Activated naive CD8-positive, alpha-beta T cell treated with anti-CD3 and anti-CD28 coated beads for 36 hours (primary cell): ENCODE results near the gene MAGEB6B. TPM values are rescaled to one million over a fixed set of nuclear protein-coding genes. Genes with fewer than 3 reads are reported as not detected.
"Not testable (repeated sequence)": the region's sequence is repeated elsewhere in the genome, so short reads cannot be mapped to it uniquely, and the experiment has no call there.

ENCODE experiments used
- DNase-seq: peaks from one replicate; pipeline ENCODE4 v3.0.0; 2021
- H3K27ac Mint-ChIP-seq: one replicate; pipeline ENCODE4 v1.8.0; 2022; ENCODE audit warnings: mild to moderate bottlenecking, moderate library complexity, mixed read lengths
- H3K27me3 Mint-ChIP-seq: one replicate; pipeline ENCODE4 v1.8.0; 2022; ENCODE audit warnings: mild to moderate bottlenecking, mixed read lengths
- H3K36me3 Mint-ChIP-seq: one replicate; pipeline ENCODE4 v1.8.0; 2021; ENCODE audit warnings: mild to moderate bottlenecking, mixed read lengths
- H3K4me1 Mint-ChIP-seq: one replicate; pipeline ENCODE4 v1.8.0; 2021; ENCODE audit warnings: mixed read lengths
- H3K4me3 Mint-ChIP-seq: one replicate; pipeline ENCODE4 v1.8.0; 2022; ENCODE audit warnings: mild to moderate bottlenecking, moderate library complexity, mixed read lengths
- H3K9me3 Mint-ChIP-seq: one replicate; pipeline ENCODE4 v1.8.0; 2022; ENCODE audit warnings: mixed read lengths
- total RNA-seq, 2 experiments: library from RNA; stranded (reverse); gene quantifications; one replicate each; pipeline ENCODE4 v1.2.3, GENCODE V29; 2021

MAGEB6B gene, protein sequence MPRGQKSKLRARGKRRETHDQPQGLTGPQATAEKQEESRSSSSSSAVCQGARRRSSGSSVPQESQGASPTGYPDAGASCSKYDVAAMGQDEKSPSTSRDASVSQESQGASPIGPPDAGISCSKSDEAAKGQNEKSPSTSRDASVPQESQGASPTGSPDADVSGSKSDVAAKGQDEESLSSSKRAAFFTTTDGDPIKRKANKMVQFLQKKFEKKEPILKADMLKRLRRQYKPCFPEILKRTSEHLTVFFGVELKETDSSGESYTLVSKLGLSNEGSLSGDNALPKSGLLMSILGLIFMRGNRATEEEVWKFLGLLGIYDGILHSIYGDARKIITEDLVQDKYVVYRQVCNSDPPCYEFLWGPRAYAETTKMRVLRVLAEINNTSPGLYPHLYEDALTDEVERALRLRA
- not detected for total RNA-seq

- no peak within 1 kb of the TSS for H3K27ac Mint-ChIP-seq
- no peak within 1 kb of the TSS for H3K4me3 Mint-ChIP-seq
- H3K36me3 Mint-ChIP-seq, result no peaks in the 10 kb centered on the region
- no peaks in the 10 kb centered on the region for H3K9me3 Mint-ChIP-seq
- H3K27me3 Mint-ChIP-seq, result no peaks in the 10 kb centered on the region
- no peak for DNase-seq
- no peaks in the 10 kb centered on the region for H3K4me1 Mint-ChIP-seq
Observed at GRCh38 chrX:26160301-26160700, at the start of gene MAGEB6B. Gene MAGEB6B, plus strand, starts transcription at chrX:26160601. Its CDS starts 0 bp downstream, at chrX:26160601.

- Mint-ChIP-seq H3K27ac (no peak within 1 kb of the TSS), H3K36me3 (no peaks in the 10 kb centered on the region), H3K4me1 (no peaks in the 10 kb centered on the region), H3K4me3 (no peak within 1 kb of the TSS), H3K27me3 (no peaks in the 10 kb centered on the region), H3K9me3 (no peaks in the 10 kb centered on the region)
- DNase-seq, result no peak
Observed at GRCh38 chrX:26138274-26138673, 22.1 kb upstream of the MAGEB6B start, which contains the start of gene MAGEB18. Gene MAGEB18, plus strand, starts transcription at chrX:26138343. Its CDS starts 643 bp downstream, at chrX:26138986.

GRCh38 chrX:26146024-26146423, 14.4 kb upstream of the MAGEB6B start:
- H3K36me3 Mint-ChIP-seq, result no peaks in the 10 kb centered on the region

DNA sequence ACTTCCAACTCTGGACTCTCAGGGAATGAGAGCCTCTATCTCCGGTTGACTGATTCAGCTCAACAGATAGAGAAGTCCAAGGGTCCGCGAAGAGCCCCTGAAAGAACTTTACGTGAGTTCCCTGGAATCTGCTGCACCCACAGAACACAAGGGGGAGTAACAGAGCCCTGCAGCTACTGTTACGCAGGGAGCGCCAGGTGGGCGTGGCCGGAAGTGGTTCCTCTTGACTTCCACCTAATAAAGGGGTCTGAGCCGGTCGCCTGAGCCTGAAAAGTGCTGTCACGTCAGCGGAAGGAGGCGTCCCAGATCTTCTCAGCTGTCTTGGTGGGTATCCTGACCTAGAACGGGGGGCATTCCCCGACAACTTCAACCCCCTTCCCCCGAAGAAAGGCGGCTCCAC, 31.8 kb downstream of the MAGEB6B start, which contains the start of gene MAGEB6:
MAGEB6 (plus strand) TSS at position 237 of the 400 bp plus-strand sequence. CDS start 1,407 bp downstream, outside the sequence.
- no peak for DNase-seq
- Mint-ChIP-seq H3K4me1 (no peaks in the 10 kb centered on the region), H3K27ac (no peak within 1 kb of the TSS), H3K4me3 (no peak within 1 kb of the TSS), H3K27me3 (no peaks in the 10 kb centered on the region), H3K9me3 (no peaks in the 10 kb centered on the region), H3K36me3 (no peaks in the 10 kb centered on the region)

More at GRCh38 chrX:26146024-26146423, 14.4 kb upstream of the MAGEB6B start:
- H3K4me3 Mint-ChIP-seq, result no peak overlapping the region
- DNase-seq, result no peak
- no peak overlapping the region for H3K27ac Mint-ChIP-seq
- H3K4me1 Mint-ChIP-seq, result no peaks in the 10 kb centered on the region
- no peaks in the 10 kb centered on the region for H3K27me3 Mint-ChIP-seq
- H3K9me3 Mint-ChIP-seq, result no peaks in the 10 kb centered on the region

- no peak for DNase-seq
- Mint-ChIP-seq H3K27ac (no peak overlapping the region), H3K27me3 (no peaks in the 10 kb centered on the region), H3K4me1 (no peaks in the 10 kb centered on the region), H3K4me3 (no peak overlapping the region), H3K36me3 (no peaks in the 10 kb centered on the region), H3K9me3 (no peaks in the 10 kb centered on the region)
Observed at GRCh38 chrX:26203561-26203960, 43.2 kb downstream of the MAGEB6B start.

DNA sequence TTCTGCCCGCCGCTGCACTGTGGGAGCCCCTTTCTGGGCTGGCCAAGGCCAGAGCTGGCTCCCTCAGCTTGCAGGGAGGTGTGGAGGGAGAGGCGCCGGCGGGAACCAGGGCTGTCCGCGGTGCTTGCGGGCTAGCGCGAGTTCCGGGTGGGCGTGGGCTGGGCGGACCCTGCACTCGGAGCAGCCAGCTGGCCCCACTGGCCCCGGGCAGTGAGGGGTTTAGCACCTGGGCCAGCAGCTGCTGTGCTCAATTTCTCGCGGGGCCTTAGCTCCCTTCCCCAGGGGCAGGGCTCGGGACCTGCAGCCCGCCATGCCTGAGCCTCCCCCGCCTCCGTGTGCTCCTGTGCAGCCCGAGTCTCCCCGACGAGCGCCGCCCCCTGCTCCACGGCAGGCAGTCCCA, 44.3 kb downstream of the MAGEB6B start:
- H3K9me3 Mint-ChIP-seq, H3K27ac Mint-ChIP-seq: not testable (repeated sequence)

GRCh38 chrX:26208012-26208411, 47.6 kb downstream of the MAGEB6B start:
- no peaks in the 10 kb centered on the region for H3K36me3 Mint-ChIP-seq
- H3K4me3 Mint-ChIP-seq, result no peak overlapping the region
- no peaks in the 10 kb centered on the region for H3K27me3 Mint-ChIP-seq
- no peaks in the 10 kb centered on the region for H3K9me3 Mint-ChIP-seq
- no peak overlapping the region for H3K27ac Mint-ChIP-seq
- no peak for DNase-seq
- H3K4me1 Mint-ChIP-seq, result no peaks in the 10 kb centered on the region

More for the DNA sequence above, 44.3 kb downstream of the MAGEB6B start:
- not testable (repeated sequence) for H3K4me1 Mint-ChIP-seq, H3K4me3 Mint-ChIP-seq, H3K36me3 Mint-ChIP-seq, H3K27me3 Mint-ChIP-seq, DNase-seq

Other genes with a start within 250 kb of the MAGEB6B start
- not detected for gene MAGEB18, start 22.3 kb upstream of the MAGEB6B start, total RNA-seq
- not detected for gene MAGEB6, start 31.8 kb downstream of the MAGEB6B start, total RNA-seq
- not detected for gene MAGEB5, start 55.6 kb downstream of the MAGEB6B start, total RNA-seq